Measurements from ENCODE around the gene DRC3.

DNA sequence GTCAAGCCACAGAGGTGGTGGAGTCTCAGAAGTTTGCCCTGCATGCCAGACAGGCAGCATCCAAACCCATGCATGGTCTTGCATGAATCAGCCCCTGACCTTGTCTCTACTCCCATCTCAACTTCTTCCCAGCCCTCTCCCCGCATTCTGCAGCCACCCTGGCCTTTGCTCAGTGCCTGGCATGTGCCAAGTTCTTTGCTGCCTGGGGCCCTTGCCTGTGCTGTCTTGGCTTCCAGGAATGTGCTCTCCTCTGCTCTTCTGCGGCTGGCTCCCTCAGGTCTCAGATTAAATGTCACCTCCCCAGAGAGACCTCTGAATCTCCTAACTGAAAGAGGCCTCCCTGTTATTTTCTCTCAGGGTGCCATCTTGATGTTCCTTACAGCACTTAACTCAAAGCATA lies 17.6 kb downstream of the DRC3 start:
- TF ChIP-seq, protein P1, sequence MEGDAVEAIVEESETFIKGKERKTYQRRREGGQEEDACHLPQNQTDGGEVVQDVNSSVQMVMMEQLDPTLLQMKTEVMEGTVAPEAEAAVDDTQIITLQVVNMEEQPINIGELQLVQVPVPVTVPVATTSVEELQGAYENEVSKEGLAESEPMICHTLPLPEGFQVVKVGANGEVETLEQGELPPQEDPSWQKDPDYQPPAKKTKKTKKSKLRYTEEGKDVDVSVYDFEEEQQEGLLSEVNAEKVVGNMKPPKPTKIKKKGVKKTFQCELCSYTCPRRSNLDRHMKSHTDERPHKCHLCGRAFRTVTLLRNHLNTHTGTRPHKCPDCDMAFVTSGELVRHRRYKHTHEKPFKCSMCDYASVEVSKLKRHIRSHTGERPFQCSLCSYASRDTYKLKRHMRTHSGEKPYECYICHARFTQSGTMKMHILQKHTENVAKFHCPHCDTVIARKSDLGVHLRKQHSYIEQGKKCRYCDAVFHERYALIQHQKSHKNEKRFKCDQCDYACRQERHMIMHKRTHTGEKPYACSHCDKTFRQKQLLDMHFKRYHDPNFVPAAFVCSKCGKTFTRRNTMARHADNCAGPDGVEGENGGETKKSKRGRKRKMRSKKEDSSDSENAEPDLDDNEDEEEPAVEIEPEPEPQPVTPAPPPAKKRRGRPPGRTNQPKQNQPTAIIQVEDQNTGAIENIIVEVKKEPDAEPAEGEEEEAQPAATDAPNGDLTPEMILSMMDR (optimal IDR thresholded peaks at IDR 0.05 in 1 of 3, IDR thresholded peaks at IDR 0.05 in 1 of 3, conservative IDR thresholded peaks at IDR 0.05 in 1 of 3; ENCODE audit: extremely low read depth in 1 of 3, insufficient read depth in 2 of 3, low read length in 3 of 3), result no peak
- TF ChIP-seq EZH2 (IDR thresholded peaks at IDR 0.05; ENCODE audit: low read length), result no peak
